Inferior parietal cortex (tissue), 1 donor: Measurements from ENCODE around the gene ITLN2.
A peak's percentile ranks its signal among the peaks of the same experiment; 100 is the strongest.
"Not testable (repeated sequence)": the region's sequence is repeated elsewhere in the genome, so short reads cannot be mapped to it uniquely, and the experiment has no call there.

Source experiments
- DNase-seq: peaks from one replicate; pipeline ENCODE4 v3.0.0-alpha.2; 2016; ENCODE audit errors: extremely low spot score

ITLN2 gene

GRCh38 chr1:160953030-160953429 is 1.6 kb downstream of the ITLN2 start:
- DNase-seq = no peak

DNA sequence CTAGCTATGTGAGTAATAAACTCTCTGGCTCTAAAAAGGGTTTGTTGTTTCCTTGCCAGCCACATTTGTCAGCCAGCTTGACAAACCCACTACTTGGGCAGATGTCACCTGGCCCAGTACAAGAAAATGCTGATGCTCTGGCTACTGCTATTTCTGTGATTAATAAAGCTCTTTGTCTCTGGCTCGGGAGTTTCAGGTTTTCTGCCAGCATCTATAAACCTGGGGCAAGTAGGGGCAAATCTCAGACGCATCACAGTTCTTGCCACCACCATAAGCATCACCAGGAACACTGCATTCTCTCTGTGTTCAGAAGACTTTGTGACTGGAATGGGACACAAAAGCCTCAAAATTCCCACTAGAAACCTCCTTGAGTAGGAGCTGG is 2.5 kb downstream of the ITLN2 start:
- DNase-seq = no peak

GRCh38 chr1:160951443-160952128 is 3.0 kb downstream of the ITLN2 start:
- DNase-seq = peak; percentile 68

- no peak for DNase-seq
These were observed 4.0 kb downstream of the ITLN2 start for GRCh38 chr1:160950657-160951056.

GRCh38 chr1:160949881-160950280 is 4.7 kb downstream of the ITLN2 start:
- no peak for DNase-seq

DNA sequence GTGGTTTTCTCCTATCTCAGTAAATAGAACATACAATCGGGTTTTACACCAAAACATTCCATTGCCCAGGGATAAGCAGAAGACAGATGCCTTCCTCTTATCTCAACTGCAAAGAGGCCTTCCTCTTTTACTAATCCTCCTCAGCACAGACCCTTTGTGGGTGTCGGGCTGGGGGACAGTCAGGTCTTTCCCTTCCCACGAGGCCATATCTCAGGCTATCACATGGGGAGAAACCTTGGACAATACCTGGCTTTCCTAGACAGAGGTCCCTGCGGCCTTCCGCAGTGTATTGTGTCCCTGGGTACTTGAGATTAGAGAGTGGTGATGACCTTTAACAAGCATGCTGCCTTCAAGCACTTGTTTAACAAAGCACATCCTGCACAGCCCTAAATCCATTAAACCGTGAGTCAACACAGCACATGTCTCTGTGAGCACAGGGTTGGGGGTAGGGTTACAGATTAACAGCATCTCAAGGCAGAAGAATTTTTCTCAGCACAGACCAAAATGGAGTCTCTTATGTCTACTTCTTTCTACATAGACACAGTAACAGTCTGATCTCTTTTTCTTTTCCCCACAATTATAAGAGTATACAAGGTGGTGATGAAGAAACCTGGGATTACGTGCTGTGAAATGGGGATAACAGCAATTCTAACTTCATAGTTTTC is 5.3 kb downstream of the ITLN2 start:
- DNase-seq = not testable (repeated sequence)

DNA sequence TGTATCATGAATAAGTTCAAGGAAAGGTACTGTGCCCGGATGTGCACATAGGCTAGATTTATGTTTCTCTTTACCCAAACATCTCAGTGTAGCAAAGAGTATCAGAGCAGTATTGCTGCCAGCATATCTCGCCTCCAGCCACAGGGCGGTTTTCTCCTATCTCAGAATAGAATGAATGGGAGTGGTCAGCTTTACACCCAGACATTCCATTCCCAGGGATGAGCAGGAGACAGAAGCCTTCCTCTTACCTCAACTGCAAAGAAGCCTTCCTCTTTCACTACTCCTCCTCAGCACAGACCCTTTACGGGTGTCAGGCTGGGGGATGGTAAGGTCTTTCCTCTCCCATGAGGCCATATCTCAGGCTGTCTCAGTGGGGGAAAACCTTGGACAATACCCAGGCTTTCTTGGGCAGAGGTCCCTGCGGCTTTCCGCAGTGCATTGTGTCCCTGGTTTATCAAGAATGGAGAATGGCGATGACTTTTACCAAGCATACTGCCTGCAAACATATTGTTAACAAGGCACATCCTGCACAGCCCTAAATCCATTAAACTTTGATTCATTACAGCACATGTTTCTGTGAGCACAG is 7.3 kb downstream of the ITLN2 start:
- DNase-seq = not testable (repeated sequence)

- not testable (repeated sequence) for DNase-seq
These were observed 8.7 kb downstream of the ITLN2 start for GRCh38 chr1:160945881-160946280.

GRCh38 chr1:160945079-160945478 is 9.5 kb downstream of the ITLN2 start:
- DNase-seq = no peak

- no peak for DNase-seq
These were observed 11.7 kb downstream of the ITLN2 start for GRCh38 chr1:160942926-160943325.

- not testable (repeated sequence) for DNase-seq
These were observed 17.9 kb downstream of the ITLN2 start for GRCh38 chr1:160936666-160937065.

DNA sequence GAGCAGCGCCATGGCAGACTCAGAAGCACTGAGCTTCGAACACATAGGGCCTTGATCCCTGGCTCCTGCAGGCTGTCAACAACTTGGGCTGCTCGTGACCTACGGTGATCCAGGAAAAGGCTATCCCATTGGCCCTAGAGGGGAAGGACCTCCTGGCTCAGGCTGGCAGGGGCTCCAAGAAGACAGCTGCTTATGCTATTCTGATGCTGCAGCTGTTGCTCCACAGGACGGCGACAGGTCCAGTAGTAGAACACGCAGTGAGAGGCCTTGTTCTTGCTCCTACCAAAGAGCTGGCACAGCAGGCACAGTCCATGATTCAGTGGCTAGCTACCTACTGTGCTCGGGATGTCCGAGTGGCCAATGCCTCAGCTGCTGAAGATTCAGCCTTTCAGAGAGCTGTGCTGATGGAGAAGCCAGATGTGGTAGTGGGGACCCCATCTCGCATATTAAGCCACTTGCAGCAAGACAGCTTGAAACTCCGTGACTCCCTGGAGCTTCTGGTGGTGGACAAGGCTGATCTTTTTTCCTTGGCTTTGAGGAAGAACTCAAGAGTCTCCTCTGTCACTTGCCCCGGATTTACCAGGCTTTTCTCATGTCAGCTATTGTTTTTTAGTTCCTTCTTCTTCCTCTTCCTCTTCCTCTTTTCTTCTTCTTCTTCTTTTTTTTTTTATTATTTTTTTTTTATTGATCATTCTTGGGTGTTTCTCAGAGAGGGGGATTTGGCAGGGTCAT is 18.9 kb downstream of the ITLN2 start:
- DNase-seq = no peak

DNA sequence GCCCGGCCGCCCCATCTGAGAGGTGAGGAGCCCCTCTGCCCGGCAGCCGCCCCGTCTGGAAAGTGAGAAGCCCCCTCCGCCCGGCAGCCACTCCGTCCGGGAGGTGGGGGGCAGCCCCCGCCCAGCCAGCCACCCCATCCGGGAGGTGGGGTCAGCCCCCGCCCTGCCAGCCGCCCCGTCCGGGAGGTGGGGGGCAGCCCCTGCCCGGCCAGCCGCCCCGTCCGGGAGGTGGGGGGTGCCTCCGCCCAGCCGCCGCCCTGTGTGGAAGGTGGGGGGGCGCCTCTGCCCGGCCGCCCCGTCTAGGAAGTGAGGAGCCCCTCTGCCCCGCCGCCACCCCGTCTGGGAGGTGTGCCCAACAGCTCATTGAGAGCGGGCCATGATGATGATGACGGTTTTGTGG is 21.3 kb downstream of the ITLN2 start:
- not testable (repeated sequence) for DNase-seq

DNA sequence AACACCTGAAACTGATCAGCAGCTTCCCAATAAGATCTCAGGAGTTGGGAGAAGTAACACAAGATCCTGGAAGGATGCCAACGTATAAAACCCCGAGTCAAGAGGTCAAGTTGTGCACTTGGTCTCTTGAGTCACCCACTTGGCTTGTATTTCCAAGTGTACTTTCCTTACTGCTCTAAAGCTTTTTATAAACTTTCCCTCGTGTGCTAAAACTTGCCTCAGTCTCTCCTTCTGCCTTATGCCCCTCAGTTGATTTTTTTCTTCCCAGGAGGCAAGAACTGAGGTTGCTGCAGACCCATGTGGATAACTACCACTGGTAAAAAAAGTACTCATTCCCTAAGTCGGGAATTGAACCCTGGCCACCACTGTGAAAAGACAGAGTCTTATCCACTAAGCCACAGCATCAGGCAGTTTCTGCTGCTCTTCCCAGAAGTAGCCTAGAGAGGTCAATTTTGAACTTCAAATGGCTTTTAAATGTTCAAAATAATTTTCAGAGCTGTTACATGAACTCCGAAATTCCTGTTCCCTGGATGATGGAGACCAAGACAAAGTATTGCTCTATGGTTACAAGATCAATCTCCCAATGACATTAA is 28.9 kb downstream of the ITLN2 start:
- no peak for DNase-seq

GRCh38 chr1:160924791-160925651 is 29.6 kb downstream of the ITLN2 start:
- no peak for DNase-seq

- DNase-seq = no peak
These were observed 37.9 kb downstream of the ITLN2 start for GRCh38 chr1:160916666-160917065.

GRCh38 chr1:160913229-160913628 is 41.4 kb downstream of the ITLN2 start:
- DNase-seq = not testable (repeated sequence)

DNA sequence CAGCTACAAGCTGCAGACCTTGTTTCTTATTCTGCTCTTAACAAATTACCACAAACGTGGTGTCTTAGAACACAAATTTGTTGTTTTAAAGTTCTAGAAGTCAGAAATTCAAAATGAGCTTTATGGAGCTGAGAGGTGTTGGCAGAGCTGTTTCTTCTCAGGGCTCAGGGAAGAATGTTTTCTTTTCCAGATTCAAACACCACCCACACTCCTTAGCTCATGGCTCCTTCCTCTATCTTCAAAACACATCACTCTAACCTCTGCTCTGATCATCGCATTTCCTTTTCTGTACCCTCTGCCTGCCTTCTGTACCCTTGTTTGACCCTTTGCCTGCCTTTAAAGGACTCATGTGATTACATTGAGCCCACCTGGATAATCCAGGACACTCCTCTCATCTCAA is 42.7 kb downstream of the ITLN2 start:
- DNase-seq = no peak

DNA sequence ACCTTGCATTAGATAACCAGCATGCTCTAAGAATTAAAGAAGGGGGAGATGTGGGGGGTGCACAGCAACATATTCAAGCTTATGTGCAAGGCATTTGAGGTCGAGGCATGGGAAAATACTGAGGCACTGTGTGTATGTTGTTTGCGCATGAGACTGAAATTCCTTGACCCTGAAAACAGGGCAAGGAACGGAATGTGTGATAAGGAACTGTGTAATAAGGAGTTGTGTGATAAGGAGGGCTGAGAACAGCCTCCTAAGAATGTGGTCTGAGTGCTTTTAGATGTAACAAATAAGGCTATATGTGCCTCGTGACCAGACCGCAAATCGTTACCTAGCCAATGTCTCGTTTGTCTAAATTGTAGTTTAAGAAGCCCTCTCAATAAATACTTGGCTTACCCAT is 43.2 kb downstream of the ITLN2 start:
- no peak for DNase-seq

GRCh38 chr1:160910170-160910750 is 44.3 kb downstream of the ITLN2 start:
- no peak for DNase-seq

- no peak for DNase-seq
These were observed 46.6 kb downstream of the ITLN2 start for GRCh38 chr1:160907976-160908375.
